Testis (tissue), 2 donors: Measurements from ENCODE around the gene LPP.

Source experiments
- CTCF ChIP-seq, 3 experiments: fragments of 450-650 bp in 2 of 3; fragments of 200-600 bp in 1 of 3; sonication (generic) in 1 of 3; IDR thresholded peaks; one replicate each; pipeline ENCODE4 v1.5.1; 2016 to 2019; ENCODE audit warnings: antibody characterized with exemption in 3 of 3, mild to moderate bottlenecking in 2 of 3, moderate library complexity in 1 of 3
- POLR2A ChIP-seq: fragments of 450-650 bp; IDR thresholded peaks from one replicate; pipeline ENCODE4 v1.6.1; 2017; ENCODE audit warnings: antibody characterized with exemption, mild to moderate bottlenecking, moderate library complexity

GRCh38 chr3:188234132-188234531 lies 80.2 kb downstream of the LPP start:
- TF ChIP-seq CTCF (IDR thresholded peaks at IDR 0.05) (no peak), POLR2A (no peak)
